Measurements from ENCODE around the gene C1QTNF9B. TPM values are rescaled to one million over a fixed set of nuclear protein-coding genes. Genes with fewer than 3 reads are reported as not detected.

Gene C1QTNF9B
- total RNA-seq, 1 donor from 2014 or later, result not detected

- Mint-ChIP-seq H3K27ac (no peak overlapping the region), H3K36me3 (peaks cover 10% of the 10 kb centered on the region), H3K4me1 (ENCODE audit: unreplicated experiment) (no peaks in the 10 kb centered on the region), H3K9me3 (no peaks in the 10 kb centered on the region), H3K27me3 (no peaks in the 10 kb centered on the region), H3K4me3 (no peak overlapping the region)
- DNase-seq (ENCODE audit: extremely low spot score, unreplicated experiment), result no peak
- TF ChIP-seq CTCF (conservative IDR thresholded peaks at IDR 0.05), result no peak
Measured at GRCh38 chr13:23877286-23877685, 20.0 kb downstream of the C1QTNF9B start.

- no peak overlapping the region for H3K27ac Mint-ChIP-seq
- TF ChIP-seq CTCF (conservative IDR thresholded peaks at IDR 0.05), result peak; percentile 65
- no peak for DNase-seq (ENCODE audit: extremely low spot score, unreplicated experiment)
- no peaks in the 10 kb centered on the region for H3K4me1 Mint-ChIP-seq (ENCODE audit: unreplicated experiment)
- peaks cover 10% of the 10 kb centered on the region for H3K36me3 Mint-ChIP-seq
- no peaks in the 10 kb centered on the region for H3K27me3 Mint-ChIP-seq
- H3K4me3 Mint-ChIP-seq, result no peak overlapping the region
- no peaks in the 10 kb centered on the region for H3K9me3 Mint-ChIP-seq
Measured at GRCh38 chr13:23876265-23876664, 21.0 kb downstream of the C1QTNF9B start.

DNA sequence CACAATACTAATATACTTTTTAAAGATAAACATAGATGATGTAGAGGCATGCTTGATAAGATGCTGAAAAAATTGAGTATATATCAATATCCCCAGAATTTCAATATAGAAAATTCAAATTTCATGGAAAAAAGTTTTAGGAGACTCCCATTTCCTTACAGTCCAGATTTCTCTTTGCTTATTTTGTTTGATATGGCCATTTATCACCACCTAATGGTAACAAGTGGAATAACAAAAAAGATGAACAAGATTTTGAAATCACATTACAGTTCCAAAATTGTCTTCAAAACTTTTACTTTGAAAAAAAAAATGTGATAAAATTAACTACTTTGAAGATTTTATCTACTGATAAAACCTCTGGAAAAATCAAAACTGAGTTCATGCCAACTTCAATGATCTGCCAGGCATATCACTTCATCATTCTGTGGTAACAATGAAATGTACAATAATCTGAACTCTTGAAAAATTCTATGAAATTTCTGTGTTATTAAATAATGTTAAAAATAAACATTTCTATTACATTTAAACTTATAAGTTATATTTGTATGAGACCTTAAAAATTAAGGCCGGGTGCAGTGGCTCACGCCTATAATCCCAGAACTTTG, 25.6 kb downstream of the C1QTNF9B start:
- H3K4me3 Mint-ChIP-seq, result no peak overlapping the region
- no peak overlapping the region for H3K27ac Mint-ChIP-seq
- peak; percentile 82 for TF ChIP-seq CTCF (conservative IDR thresholded peaks at IDR 0.05)
- no peaks in the 10 kb centered on the region for H3K9me3 Mint-ChIP-seq
- no peak for DNase-seq (ENCODE audit: extremely low spot score, unreplicated experiment)
- peaks cover 6% of the 10 kb centered on the region for H3K36me3 Mint-ChIP-seq
- H3K27me3 Mint-ChIP-seq, result no peaks in the 10 kb centered on the region
- no peaks in the 10 kb centered on the region for H3K4me1 Mint-ChIP-seq (ENCODE audit: unreplicated experiment)

- DNase-seq (ENCODE audit: extremely low spot score, unreplicated experiment), result no peak
- Mint-ChIP-seq H3K27me3 (no peaks in the 10 kb centered on the region), H3K36me3 (peaks cover 4% of the 10 kb centered on the region), H3K4me3 (no peak overlapping the region), H3K27ac (no peak overlapping the region), H3K4me1 (ENCODE audit: unreplicated experiment) (peaks cover 5% of the 10 kb centered on the region), H3K9me3 (no peaks in the 10 kb centered on the region)
- TF ChIP-seq CTCF (conservative IDR thresholded peaks at IDR 0.05), result peak; percentile 24
Measured at GRCh38 chr13:23870356-23871140, 26.8 kb downstream of the C1QTNF9B start.

DNA sequence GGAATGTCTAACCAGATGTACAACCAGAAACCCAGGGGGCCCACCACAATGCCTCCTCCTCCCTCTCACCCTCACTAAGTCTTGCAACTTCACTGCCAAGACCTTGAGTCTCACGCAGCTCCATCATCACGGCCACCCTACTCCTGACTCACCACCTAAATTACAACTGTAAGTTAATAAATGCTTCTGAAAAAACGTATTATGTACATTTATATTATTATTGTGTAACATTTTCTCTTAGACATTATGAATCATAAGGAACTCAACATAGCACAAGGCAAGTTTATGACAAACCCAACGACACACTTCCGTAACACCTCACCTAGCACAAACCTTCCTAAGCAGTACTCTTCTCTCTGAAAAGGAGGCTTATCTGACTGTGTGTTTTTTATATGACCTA, 28.8 kb downstream of the C1QTNF9B start:
- Mint-ChIP-seq H3K4me1 (ENCODE audit: unreplicated experiment) (peaks cover 5% of the 10 kb centered on the region), H3K9me3 (no peaks in the 10 kb centered on the region), H3K36me3 (peaks cover 5% of the 10 kb centered on the region), H3K4me3 (no peak overlapping the region), H3K27me3 (no peaks in the 10 kb centered on the region), H3K27ac (no peak overlapping the region)
- DNase-seq (ENCODE audit: extremely low spot score, unreplicated experiment), result no peak
- no peak for TF ChIP-seq CTCF (conservative IDR thresholded peaks at IDR 0.05)
